GM19099 (cell line): ENCODE measurements around the gene CMSS1.

Experiments
- POLR2A ChIP-seq: IDR thresholded peaks from 3 replicates; pipeline ENCODE4 v1.6.1; 2011; ENCODE audit warnings: low read depth; ENCODE audit not compliant: insufficient read length; ENCODE audit errors: extremely low read depth

CMSS1 gene

GRCh38 chr3:99839613-99840012 lies 22.0 kb downstream of the CMSS1 start:
- TF ChIP-seq POLR2A = no peak

GRCh38 chr3:99842826-99843589 lies 25.3 kb downstream of the CMSS1 start:
- TF ChIP-seq POLR2A = no peak

GRCh38 chr3:99843590-99844258 lies 26.1 kb downstream of the CMSS1 start:
- TF ChIP-seq POLR2A = no peak

- TF ChIP-seq POLR2A = no peak
Observed at GRCh38 chr3:99845331-99845730, 27.7 kb downstream of the CMSS1 start.

GRCh38 chr3:99845999-99846398 lies 28.3 kb downstream of the CMSS1 start:
- TF ChIP-seq POLR2A = no peak

GRCh38 chr3:99846477-99847160 lies 29.0 kb downstream of the CMSS1 start:
- no peak for TF ChIP-seq POLR2A

- no peak for TF ChIP-seq POLR2A
Observed at GRCh38 chr3:99848433-99848832, 30.8 kb downstream of the CMSS1 start.

GRCh38 chr3:99850608-99851007 lies 32.9 kb downstream of the CMSS1 start:
- TF ChIP-seq POLR2A = no peak

- no peak for TF ChIP-seq POLR2A
Observed at GRCh38 chr3:99851955-99852354, 34.3 kb downstream of the CMSS1 start.

- no peak for TF ChIP-seq POLR2A
Observed at GRCh38 chr3:99852851-99853250, 35.2 kb downstream of the CMSS1 start.

GRCh38 chr3:99854756-99855298 lies 37.2 kb downstream of the CMSS1 start:
- no peak for TF ChIP-seq POLR2A

GRCh38 chr3:99855900-99856299 lies 38.2 kb downstream of the CMSS1 start:
- no peak for TF ChIP-seq POLR2A

GRCh38 chr3:99856437-99857220 lies 39.0 kb downstream of the CMSS1 start:
- TF ChIP-seq POLR2A = no peak

GRCh38 chr3:99857278-99857677 lies 39.6 kb downstream of the CMSS1 start:
- TF ChIP-seq POLR2A = no peak

GRCh38 chr3:99858469-99858868 lies 40.8 kb downstream of the CMSS1 start:
- no peak for TF ChIP-seq POLR2A
